AG20443 (cell line): ENCODE measurements around the gene PTPRR.
"Not testable (repeated sequence)": the region's sequence is repeated elsewhere in the genome, so short reads cannot be mapped to it uniquely, and the experiment has no call there.

Experiments
- DNase-seq: peaks from one replicate; pipeline ENCODE4 v3.0.0; 2012; ENCODE audit warnings: low spot score, mixed read lengths

Gene PTPRR

DNA sequence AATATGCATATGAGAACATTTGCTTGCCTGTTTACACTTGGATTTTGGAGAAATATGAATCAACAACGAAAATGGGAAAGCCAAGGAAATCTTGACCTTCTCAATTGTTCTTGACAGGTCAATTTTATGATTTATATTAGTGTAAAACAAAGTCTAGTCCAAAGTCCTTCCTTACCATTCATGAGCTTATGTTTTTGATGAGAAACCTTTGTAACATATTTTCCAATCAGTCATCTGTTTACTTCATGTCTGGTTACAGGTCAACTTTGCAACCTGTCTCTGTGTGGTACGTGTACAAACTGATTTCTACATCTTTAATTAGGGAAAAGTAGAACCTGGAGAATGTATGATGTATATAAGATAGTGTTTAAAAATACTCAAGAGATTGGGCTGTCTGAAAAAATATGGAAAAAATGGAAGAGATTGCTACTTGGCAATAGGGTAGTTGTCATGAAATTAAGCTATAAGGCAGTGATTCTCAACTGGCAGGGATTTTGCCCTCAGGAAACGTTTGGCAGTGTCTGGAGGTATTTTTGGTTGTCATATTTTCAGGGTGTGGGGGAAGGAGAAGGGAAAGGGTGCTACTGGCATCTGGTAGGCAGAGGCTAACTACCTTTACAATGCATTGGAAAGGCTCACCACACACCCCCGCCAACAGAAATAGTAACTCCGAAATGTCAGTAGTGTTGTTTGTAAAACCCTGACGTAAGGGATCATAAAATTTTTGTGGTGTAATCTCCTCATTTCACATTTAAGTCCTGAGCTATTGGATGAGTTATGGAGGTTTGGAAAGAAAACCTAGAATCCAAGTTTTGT, 172.9 kb downstream of the PTPRR start:
- DNase-seq, result no peak

DNA sequence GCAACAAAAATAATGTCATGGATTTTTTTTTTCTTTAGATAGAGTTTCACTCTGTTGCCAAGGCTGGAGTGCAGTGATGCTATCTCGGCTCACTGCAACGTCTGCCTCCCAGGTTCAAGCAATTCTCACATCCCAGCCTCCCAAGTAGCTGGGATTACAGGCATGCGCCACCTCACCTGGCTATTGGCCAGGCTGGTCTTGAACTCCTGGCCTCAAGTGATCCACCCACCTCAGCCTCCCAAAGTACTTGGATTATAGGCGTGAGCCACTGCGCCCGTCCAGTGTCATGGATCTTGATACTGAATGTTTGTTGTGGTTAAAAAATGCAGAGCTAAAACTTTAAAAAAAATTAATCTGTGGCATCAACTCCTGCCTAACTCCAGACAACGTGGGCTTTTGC, 175.5 kb downstream of the PTPRR start:
- DNase-seq, result no peak

DNA sequence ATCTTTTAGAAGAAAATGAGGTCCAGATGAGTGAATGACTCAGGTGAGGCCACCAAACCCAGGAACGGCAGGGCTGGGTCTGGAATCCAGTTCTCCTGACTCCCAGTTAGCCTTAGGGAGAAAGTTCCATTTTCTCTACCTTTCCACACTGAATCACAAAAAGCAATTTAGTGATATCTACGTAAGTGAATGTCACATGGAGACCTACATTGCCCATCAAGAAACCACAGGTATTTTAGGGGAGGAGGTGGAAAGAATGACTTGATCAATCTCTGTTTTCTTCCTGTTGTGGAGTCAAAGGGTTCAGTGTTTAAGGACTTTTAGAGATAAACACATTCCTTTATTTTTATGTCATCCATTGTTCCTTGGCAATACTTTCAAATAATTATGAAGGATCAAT, 176.4 kb downstream of the PTPRR start:
- DNase-seq, result no peak

GRCh38 chr12:70741256-70741655, 179.3 kb downstream of the PTPRR start:
- no peak for DNase-seq

GRCh38 chr12:70739756-70740155, 180.8 kb downstream of the PTPRR start:
- DNase-seq, result no peak

DNA sequence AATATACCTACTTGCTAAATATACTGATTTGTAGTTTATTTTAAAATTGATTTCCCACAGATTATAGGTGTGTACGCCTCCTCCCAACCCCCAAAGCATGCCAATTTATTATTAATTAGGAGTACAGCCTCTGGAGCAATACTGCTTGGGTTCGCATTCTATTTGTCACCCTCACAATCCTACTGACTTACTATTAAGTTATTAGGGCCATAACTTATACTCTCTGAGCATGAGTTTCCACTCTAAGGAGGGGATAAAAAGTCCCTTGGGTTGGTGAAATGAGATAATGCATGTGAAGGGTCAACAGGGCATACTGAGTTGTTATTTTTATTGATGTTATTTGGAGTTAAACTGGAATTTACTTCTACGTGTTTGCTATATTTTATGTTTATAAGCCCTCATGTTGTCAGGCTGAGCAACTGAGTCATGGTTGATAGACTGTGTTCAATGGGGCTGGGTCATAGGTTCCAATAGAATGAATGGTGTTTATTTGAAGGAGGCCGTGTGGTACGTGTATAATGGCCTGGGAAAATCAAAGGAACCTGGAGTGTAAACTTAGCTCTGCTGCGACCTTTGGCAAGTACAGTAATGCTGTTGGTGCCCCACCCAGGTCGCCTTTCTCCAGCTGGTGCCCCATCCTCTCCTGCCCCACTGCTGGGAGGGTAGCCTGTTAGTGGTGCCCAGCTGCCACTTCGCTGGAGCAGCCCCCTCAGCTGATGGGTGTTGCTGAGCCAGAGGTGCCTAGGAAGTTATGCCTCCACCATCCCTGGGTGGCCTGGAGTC, 184.0 kb downstream of the PTPRR start:
- no peak for DNase-seq

DNA sequence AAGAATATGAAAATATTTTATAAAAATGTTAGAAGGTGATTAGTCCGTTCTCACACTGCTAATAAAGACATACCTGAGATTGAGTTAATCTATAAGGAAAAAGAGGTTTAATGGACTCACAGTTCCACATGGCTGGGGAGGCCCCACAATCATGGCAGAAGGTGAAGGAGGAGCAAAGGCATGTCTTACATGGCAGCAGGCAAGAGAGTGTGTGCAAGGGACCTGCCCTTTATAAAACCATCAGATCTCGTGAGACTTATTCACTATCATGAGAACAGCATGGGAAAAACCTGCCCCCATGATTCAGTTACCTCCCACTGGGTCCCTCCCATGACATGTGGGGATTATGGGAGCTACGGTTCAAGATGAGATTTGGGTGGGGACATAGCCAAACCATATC, 185.3 kb downstream of the PTPRR start:
- not testable (repeated sequence) for DNase-seq

- peak; percentile 78 for DNase-seq
Observed at GRCh38 chr12:70733385-70733784, 187.2 kb downstream of the PTPRR start.

- DNase-seq, result no peak
Observed at GRCh38 chr12:70732287-70732686, 188.3 kb downstream of the PTPRR start.

GRCh38 chr12:70730675-70731180, 189.8 kb downstream of the PTPRR start:
- DNase-seq, result no peak

DNA sequence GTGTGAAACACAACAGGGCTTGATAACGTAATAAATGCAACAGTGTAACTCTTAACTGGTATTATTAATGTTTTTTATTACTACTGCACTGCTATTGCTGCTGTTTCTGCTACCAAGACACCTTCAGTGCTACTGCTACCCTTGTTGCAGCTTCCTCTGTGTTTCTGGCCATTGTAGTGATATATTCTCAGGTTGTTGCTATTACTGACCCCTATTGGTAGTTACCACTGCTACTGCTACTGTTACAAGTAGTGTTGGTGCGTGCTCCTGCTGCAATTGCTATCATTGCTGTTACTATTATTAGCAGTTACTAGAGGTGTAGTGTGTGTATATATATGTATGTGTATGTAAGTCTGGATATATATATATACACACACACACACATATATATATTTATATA, 196.1 kb downstream of the PTPRR start:
- DNase-seq, result no peak

DNA sequence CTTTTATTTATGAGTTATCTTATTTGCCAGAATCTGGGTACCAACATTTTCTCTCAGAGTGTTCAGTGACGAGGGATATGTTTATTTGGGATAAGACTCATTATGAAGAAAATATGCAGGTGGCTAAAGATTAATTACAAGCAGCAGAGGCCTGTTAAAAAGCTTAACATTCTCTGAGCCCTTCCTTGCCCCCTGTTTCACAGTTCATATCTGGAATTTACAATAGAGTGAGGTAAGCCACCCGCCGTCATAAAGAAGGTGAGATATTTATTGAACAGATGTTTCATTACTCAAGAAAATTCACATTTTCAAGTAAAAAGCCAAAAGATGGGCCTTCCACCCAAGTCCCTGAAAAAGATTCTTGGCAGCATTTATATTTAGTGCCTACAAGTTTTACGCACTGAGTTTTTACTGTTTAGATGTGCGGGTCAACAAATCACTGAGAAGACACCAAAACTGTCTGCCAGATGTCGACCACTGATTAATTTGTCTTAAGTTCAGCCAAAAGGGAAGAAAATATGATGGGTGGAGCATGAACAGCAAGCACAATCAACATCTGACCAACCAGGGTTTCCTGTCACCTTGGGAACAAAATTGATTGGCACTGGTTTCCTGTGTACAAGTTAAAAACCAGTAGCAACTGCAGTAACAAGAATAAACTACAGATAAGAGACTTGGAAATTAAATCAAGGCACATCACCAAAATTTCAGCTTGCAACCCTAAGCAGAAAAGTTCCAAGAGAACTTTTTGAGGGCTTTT, 197.8 kb downstream of the PTPRR start:
- no peak for DNase-seq

DNA sequence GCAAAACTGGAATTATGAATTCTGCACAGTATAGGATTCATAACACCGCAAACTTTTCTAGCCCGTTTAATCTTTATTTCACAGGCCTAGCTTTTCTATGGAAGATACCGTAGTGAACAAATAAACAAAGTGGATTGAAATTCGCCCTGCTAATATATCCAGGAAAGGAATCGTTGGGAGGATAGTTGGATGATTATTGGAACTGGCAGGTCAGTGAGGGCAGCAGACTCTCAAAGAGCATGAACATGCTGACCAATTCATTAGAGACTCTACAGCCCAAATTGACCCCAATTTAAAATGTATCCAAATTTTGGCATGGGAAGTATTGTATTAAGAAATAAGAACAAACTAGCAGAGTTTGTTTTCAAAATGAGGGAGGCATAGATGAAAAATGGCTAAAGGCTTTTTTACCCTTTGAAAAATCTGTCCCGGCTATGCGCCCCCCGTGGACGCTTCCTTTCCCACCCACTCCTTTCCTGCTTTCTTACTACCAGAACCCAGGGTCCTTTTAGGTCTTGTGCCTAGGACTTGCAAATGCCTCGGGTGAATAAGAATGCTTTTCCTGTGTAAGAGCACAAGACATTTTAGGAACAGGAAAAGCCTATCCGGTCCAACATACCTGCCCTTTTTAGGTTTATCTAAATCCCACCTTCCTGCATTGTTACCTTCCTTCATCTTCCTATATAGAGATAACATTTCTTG, 198.7 kb downstream of the PTPRR start:
- DNase-seq, result no peak

- DNase-seq, result no peak
Observed at GRCh38 chr12:70721216-70721615, 199.3 kb downstream of the PTPRR start.

DNA sequence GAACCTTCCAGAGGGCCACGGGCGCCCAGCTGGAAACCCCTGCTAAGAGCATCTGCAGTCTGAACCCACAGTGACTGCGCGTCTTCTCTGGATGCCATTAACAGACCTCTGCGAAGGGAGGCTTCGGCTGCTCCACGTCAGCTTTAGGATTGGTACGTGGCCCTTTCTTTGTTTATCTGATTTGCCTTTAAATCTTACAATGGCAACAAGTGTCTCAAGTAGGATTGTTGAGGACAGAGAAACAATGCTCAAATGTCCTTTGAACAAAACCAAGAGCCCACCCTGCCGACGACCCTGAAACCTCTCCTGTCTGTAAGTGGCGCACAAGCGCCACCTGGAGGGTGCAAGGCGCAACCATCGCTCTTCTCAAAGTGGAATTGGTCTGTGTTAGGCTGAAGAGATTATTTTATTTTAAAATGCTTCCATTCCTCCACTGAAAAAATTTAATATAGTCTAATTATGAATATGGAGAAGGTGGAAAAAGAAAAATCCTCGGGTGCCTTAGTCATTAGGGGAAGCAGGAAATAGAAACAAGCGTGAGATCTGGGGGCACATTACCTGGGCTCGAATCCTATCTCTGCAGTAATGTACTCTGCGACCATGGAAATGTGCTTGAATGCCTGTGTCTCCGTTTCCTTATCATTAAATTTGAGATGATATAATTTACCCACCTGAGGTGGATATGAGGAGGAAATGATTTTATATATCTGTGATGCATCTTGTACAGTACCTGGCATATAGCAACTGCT, 200.7 kb downstream of the PTPRR start:
- peak; percentile 72 for DNase-seq

DNA sequence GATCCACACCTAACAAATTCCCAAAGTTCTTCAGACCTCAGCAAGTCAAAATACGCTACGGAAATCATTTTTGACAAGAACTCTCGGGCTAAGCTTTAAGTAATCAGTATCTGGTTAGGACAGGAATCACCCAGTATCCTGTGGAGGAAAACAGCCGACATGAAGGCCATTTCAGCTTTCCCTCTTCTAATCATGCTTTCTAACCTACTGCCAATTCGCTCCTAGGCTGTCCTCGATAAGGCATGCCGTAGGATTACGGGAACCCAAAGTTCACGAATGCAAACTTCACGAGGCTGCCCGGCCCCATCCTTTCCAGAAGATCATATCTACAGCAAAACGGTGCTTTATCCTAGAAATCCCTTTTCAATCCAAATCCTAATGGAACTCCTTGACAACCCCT, 201.5 kb downstream of the PTPRR start:
- DNase-seq, result no peak

GRCh38 chr12:70711831-70712230, 208.7 kb downstream of the PTPRR start:
- no peak for DNase-seq

DNA sequence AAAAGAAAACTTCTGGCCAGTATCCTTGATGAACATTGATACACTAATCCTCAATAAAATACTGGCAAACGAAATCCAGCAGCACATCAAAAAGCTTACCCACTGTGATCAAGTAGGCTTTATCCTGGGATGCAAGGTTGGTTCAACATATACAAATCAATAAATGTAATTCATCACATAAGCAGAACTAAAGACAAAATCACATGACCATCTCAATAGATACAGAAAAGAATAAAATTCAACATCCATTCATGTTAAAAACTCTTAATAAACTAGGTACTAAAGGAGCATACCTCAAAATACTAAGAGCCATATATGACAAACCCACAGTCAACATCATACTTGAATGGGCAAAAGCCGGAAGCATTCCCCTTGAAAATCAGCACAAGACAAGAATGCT, 211.5 kb downstream of the PTPRR start:
- no peak for DNase-seq

DNA sequence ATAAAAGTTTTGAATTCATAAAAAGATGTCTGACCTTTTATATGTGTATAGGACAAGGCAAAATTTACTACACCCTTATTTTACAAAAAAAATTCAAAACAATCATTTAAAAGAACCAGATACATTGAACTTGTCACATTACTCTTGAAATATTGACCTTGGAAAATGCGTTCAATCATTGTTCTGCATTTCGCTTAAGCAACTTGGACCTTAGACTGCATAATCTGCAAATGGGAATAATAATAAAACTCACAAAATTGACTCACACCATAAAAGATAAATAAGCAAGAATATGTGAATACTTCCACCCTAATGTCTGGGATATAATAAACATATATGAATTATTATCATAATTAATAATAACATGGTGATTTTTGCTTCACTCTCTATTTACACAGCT, 213.9 kb downstream of the PTPRR start:
- no peak for DNase-seq

GRCh38 chr12:70698345-70698744, 222.2 kb downstream of the PTPRR start:
- no peak for DNase-seq

DNA sequence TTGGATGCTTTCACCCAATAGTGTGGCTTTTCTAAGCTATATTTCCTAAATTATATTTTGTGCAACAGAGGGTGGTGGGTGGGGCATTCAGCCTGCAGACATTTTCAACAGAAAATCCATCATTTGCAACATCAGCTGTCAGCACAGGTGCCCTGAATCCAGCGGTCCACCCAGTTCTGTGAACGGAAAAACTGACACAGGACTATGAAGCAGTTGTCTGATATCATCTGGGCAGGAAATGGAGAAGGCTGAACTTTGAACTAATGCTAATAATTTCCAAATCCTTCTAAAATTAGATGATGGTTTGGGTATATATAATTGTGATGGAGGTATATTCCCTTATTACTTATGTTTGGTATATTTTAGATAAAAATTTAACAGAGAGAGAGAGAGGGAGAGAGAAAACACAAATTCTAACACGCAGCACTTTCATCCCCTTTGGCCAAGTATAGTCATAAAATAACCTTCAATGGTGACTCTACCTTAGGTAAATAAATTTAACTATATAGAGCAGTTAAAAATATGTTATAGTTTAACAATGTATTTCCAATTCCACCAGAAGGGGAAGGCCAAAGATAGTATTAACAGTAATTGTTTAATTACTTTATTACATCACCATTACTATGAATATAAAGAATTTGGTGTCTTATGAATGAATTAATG, 225.0 kb downstream of the PTPRR start:
- DNase-seq, result no peak
